ENCODE measurements around the gene SLMAP.

Gene SLMAP

DNA sequence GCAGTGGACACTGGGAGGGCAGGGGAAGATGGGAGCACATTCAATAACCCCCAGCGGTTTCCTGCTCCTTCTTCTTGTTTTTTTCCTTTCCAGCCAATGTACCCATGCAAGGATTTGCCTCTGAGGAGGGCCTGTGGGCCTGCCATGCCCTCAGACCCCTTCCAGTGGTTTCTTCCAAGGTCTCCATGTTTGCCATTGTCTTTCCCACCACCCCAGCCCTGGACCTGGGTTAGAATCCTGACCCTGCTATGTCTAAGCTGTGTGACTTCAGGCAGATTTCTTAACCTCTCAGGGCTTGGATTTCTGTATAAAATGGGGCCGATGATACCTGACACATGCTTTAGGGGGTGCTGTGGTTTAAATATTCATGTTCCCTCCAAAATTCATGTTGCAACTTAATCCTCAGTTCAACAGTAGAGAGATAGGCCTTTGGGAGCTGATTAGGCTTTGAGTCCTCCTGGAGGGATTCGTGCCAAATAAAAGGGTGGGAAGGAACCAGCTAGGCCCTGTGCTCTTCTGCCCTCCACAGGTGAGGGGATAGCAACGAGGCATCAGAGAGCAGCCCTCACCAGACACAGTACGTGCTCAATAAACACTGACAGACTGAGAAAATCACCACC lies 205.8 kb downstream of the SLMAP start:
- DNase-seq (ENCODE audit: low spot score): peak; percentile 28

DNA sequence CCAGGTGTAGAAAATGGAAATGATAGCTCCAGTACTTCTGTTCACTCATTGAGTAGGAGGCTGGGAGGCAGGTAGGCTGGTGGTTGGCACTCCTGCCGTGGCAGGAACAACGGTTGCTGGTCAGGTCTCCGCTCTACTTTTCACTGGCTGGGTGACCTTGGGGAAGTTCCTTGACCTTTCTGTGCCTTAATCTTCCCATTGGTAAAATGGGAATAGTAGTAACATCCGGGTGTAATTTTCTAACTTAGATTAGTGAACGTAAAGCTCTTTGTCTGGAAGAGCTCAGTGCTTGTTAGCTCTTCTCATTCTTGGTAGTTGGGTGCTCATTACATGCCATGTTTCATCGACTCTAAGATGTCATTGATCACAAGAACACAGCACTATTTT lies 206.3 kb downstream of the SLMAP start:
- no peak for DNase-seq (ENCODE audit: low spot score)

DNA sequence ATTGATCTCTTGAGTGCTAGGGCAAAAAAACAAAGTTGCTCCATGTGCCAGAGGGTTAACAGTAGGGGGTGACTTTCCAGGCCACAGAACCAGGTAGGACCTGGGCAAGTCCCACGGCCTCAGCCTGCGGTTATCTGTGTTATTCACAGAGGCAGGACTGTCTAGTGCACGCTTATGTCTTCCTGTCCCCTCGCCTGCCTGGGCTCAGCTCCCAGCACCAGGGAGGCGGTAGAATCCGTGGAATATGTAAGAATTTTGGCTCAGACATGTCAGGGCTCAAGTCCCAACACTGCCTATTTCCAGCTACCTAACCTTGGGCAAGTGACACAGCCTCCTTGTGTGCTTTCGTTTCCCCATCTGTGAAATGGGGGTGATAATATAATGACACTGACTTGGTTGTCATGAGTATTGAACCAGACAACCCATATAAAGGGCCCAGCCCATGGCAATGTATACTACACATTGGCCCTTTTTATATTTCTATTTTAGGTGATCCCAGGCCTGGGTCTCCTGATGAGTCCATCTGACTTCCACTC lies 207.8 kb downstream of the SLMAP start:
- no peak for DNase-seq (ENCODE audit: low spot score)

DNA sequence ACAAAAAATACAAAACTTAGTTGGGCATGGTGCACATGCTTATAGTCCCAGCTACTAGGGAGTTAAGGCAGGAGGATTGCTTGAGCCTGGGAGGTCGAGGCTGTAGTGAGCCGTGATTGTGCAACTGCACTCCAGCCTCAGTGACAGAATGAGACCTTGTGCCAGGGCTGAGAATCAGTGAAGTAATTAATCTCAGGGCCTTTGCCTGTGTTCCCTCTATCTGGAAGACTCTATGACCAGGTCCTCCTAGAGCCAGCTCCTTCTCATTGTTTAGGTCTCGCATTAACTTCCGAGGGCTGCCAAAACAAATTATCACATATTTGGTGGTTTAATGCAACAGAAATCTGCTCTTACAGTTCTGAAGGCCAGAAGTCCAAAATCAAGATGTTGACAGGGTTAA lies 210.7 kb downstream of the SLMAP start:
- no peak for DNase-seq (ENCODE audit: low spot score)

DNA sequence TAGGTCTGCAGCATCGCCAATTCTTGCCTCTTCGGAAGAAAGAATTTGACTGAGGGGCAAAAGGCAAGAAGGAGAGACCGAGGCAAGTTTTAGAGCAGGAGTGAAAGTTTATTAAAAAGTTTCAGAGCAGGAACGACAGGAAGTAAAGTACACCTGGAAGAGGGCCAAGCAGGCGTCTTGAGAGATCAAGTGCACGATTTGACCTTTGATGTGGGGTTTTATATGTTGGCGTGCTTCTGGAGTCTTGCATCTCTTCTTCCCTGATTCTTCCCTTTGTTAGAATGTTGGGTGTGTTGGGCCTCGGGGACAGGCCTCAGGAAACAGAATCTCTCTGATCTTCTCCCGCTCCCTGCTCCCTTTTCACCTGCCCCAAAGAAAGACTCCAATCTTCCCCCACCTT lies 211.5 kb downstream of the SLMAP start:
- no peak for DNase-seq (ENCODE audit: low spot score)

DNA sequence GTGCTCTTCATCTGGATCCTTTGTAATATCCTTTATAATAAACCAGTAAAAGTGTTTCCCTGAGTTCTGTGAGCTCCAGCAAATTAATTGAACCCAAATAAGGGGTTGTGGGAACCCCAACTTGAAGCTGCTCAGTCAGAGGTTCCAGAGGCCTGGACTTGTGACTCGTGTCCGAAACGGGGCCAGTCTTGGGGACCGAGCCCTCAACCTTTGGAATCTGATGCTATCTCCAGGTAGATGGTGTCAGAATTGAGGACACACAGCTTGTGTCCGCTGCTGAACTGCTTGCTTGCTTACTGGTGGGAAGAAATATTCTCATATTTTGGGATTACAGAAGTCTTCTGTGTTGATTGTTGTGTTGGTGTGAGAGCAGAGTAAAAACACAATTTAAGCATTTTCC lies 212.4 kb downstream of the SLMAP start:
- DNase-seq (ENCODE audit: low spot score): no peak

DNA sequence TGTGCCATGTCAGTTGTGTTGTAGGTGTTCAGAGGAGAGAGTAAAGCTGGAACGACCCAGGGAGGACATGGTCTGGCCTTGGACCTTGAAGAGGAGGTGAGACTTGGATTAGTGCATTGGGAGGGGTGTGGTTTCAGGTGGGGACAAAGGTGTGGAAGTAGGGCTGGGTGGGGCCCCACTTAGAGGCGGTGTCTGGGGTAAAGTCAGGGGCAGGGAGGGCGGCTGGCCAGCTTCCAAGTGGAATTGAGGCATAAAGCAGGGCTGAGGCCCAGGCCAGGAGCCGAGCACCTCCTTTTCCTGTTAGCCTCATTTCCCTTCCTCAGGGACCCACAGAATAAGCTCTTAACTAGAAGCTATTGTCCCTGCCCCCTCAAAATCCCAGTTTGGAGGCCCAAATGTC lies 215.9 kb downstream of the SLMAP start:
- DNase-seq (ENCODE audit: low spot score): no peak

DNA sequence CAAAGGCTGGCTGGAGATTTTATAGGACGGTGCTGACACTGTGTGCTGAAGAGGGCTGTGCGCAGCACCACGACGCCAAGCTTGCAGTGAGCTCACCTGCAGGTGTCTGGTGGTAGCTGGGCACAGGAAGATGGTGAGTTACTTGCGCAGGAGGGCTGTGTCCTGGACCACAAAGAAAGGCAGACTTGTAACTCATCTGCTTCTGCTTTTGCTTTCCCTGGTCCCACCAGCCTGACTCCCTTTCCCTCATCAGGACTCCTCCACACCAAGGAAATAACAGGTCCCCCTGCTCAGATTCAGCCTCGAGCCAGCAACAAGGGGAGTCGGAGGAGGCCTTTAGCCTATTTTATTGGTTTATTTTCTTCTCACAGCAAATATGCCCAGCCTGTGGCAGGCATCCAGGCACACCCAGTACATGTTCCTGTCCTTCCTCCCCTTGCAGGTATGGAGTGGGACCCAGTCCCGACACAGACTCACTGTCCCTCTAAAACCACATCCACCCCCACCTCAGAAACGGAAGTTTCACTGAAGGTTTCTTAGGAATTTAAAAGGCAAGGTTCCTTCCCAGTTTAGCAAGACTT lies 216.5 kb downstream of the SLMAP start:
- no peak for DNase-seq (ENCODE audit: low spot score)

DNA sequence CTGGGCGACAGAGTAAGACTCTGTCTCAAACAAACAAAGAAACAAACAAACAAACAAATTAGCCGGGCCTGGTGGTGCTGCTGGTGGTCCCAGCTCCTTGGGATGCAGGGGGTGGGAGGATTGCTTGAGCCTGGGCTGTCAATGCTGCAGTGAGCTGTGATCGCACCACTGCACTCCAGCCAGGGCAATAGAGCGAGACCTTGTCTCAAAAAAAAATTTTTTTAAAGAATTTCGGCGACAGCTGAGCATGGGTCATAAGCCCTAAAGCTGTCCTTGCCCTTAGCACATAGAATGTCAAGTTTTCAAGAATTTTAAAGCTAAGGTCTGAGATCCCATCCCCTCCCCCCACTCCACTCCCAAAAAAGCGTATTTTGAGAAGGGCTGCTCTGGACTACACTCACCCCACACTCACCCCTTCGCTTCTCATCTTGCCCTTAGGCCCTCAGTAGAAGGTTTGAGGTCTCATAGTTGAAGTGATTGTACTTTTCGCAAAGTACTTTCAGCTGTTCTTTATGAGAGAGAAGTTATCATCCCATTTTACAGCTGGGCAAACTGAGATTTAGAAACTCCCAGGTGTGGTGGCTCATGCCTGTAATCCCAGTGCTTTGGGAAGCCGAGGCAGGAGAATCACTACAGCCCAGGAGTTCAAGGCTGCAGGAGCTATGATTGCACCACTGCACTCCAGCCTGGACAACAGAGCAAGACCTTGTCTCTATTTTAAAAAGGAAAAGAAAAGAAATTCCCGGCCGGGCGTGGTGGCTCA lies 217.8 kb downstream of the SLMAP start:
- no peak for DNase-seq (ENCODE audit: low spot score)

DNA sequence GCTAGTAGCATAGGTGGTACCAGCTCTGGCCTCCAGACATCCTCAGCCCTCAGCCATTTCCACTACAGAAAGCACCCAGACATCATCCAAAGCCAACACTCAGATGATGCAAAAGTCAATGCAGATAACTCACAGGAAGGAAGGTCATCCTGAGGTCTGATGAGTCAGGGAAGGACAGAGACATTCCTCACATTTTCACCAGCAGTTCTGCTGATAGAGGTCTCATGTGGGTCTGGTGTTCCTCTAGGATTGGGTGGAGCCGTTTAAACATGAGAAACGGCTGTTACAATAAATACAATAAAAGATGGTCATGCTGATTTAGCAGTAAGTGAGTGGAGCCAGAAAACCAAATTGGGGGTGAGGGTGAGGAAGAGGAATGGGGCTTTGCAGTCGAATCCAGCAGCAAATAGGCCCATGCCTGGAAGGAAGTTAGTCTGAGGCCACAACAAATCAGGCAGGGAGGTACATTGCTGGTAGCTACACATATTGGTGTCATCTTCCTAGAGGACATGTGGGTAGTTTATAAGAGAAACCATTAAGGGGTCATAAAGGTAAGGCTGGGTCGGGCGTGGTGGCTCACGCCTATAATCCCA lies 218.8 kb downstream of the SLMAP start:
- DNase-seq (ENCODE audit: low spot score): peak; percentile 87

DNA sequence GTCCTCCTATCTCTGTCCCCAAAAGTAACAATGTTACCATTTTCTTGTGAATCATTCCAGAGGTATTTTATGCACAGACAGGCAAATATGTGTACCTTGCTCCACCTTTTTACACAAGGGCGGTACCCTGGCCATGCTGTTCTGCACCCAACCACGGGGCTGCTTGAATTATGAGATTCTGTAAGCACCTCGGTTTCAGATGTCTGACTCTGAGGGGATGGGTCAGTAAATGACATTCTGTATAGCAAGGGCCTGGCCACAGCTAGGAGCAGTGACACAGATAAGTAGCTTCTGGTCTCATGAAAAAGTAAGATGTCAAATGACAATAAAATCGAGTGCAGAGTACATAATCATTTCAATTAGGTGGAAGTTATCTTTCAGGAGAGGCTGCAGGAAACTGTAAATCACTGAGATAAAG lies 221.7 kb downstream of the SLMAP start:
- no peak for DNase-seq (ENCODE audit: low spot score)

DNA sequence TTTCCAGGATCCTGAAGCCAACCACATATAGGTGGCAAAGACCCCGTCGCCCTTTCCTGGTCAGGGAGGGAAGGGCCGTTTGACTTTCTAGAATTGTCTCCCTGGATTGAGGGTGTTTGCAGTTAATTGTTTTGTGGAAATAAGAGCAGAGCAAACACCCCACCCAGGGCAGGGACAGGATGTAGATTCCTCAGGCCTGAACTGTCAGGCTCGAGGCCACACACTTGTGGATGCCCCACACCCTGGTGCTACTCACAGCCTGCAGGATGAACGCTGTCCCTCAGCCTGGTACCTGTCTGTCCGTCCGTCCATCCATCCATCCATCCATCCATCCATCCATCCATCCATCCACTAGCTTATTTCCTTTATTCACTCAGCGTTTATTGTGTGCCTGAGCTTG lies 222.2 kb downstream of the SLMAP start:
- no peak for DNase-seq (ENCODE audit: low spot score)
